K562 (cell line): ENCODE results near the gene CRB2. TPM values are rescaled to one million over a fixed set of nuclear protein-coding genes. Genes with fewer than 3 reads are reported as not detected.

Experiments
- DLX4 ChIP-seq: fragments of 250-450 bp; sonication (Bioruptor Pico); IDR thresholded peaks from 2 replicates; pipeline ENCODE4 v1.6.1; 2021; ENCODE audit warnings: mild to moderate bottlenecking
- GABPA ChIP-seq: fragments of 200-800 bp; sonication (Bioruptor generic); conservative IDR thresholded peaks from 2 replicates; pipeline ENCODE4 v1.6.1; 2016; ENCODE audit warnings: low read depth, missing genetic modification characterization, missing compliant biosample characterization
- HCFC1 ChIP-seq: IDR thresholded peaks from 2 replicates; pipeline ENCODE4 v1.6.1; 2012; ENCODE audit warnings: low read depth, low read length, improper control_type of control experiment
- HDAC1 ChIP-seq, 2 experiments: fragments of 450-650 bp; IDR thresholded peaks; 2 replicates each; pipeline ENCODE4 v1.6.1; 2016 to 2017; ENCODE audit warnings: inconsistent platforms in 1 of 2, mild to moderate bottlenecking in 1 of 2, moderate library complexity in 1 of 2
- HNRNPUL1 ChIP-seq: fragments of 200-400 bp; formaldehyde crosslinking; IDR thresholded peaks from 2 replicates; pipeline ENCODE4 v1.6.1; 2017; ENCODE audit warnings: low read length
- PTRF ChIP-seq: fragments of 450-650 bp; IDR thresholded peaks from 2 replicates; pipeline ENCODE4 v1.6.1; 2016; ENCODE audit warnings: mild to moderate bottlenecking, missing genetic modification characterization, missing compliant biosample characterization
- SIN3A ChIP-seq, 2 experiments: fragments of 150-350 bp in 1 of 2; IDR thresholded peaks; 2 replicates each; pipeline ENCODE4 v1.6.1; 2011 to 2016; ENCODE audit warnings: borderline replicate concordance in 2 of 2, low read depth in 2 of 2, low read length in 2 of 2, mild to moderate bottlenecking in 2 of 2, moderate library complexity in 2 of 2; ENCODE audit not compliant: control insufficient read depth in 1 of 2
- SUPT5H ChIP-seq: fragments of 450-650 bp; IDR thresholded peaks from 2 replicates; pipeline ENCODE4 v1.6.1; 2016
- TAF7 ChIP-seq: fragments of 450-650 bp; IDR thresholded peaks from 2 replicates; pipeline ENCODE4 v1.6.1; 2016; ENCODE audit warnings: missing genetic modification characterization, missing compliant biosample characterization
- ZNF12 ChIP-seq: sonication (generic); formaldehyde crosslinking; IDR thresholded peaks from 2 replicates; pipeline ENCODE4 v1.4.0; 2020; ENCODE audit warnings: mild to moderate bottlenecking, missing genetic modification reagents
- ZNF124 ChIP-seq: sonication (generic); formaldehyde crosslinking; IDR thresholded peaks from 2 replicates; pipeline ENCODE4 v1.8.1; 2022; ENCODE audit warnings: missing genetic modification reagents
- ZNF407 ChIP-seq: fragments of 450-650 bp; IDR thresholded peaks from 2 replicates; pipeline ENCODE4 v1.6.1; 2016; ENCODE audit warnings: low read depth
- ZNF780A ChIP-seq: fragments of 250-450 bp; sonication (Bioruptor Pico); IDR thresholded peaks from 2 replicates; pipeline ENCODE4 v1.5.0; 2021; ENCODE audit warnings: mild to moderate bottlenecking
- ZNF79 ChIP-seq: fragments of 250-450 bp; sonication (Bioruptor Pico); IDR thresholded peaks from 2 replicates; pipeline ENCODE4 v1.4.0; 2020; ENCODE audit warnings: low read depth, mild to moderate bottlenecking, moderate library complexity
- polyA plus RNA-seq, 8 experiments: library from polyadenylated mRNA; depleted of rRNA in 4 of 8; stranded (reverse) in 5 of 8; unstranded in 3 of 8; fragments of >200 nt; fragmentation: Nextera tagmentation in 2 of 8; fragmentation: Illumina TruSeq in 1 of 8; extraction: Ambion mirVana in 2 of 8; extraction: Trizol in 1 of 8; gene quantifications; 2 replicates each; pipeline versions ENCODE4 v1.2.1 to v1.2.3, GENCODE V29; 2011 to 2014; ENCODE audit warnings: inconsistent platforms in 1 of 8, missing spikeins in 1 of 8
- total RNA-seq, 7 experiments: library from RNA; depleted of rRNA in 6 of 7; stranded (reverse); fragments of >200 nt in 6 of 7; fragmentation: Illumina TruSeq in 2 of 7; extraction: Trizol in 2 of 7; gene quantifications; 2 replicates each; pipeline versions ENCODE4 v1.2.1 to v1.2.3, GENCODE V29; 2011 to 2021; ENCODE audit warnings: low replicate concordance in 1 of 7
- TF ChIP-seq, protein P1 (sequence below): sonication (generic); formaldehyde crosslinking; IDR thresholded peaks from 2 replicates; pipeline ENCODE4 v1.8.0; 2022; ENCODE audit warnings: mild to moderate bottlenecking, low read depth, missing genetic modification reagents

CRB2 gene
- total and polyA plus RNA-seq, 9 of the 15 experiments (the other 6 are each of a cell fraction or from before 2014, with no cell fraction given): 0.13 to 1.2 (median 0.25) TPM; not detected in 2

DNA sequence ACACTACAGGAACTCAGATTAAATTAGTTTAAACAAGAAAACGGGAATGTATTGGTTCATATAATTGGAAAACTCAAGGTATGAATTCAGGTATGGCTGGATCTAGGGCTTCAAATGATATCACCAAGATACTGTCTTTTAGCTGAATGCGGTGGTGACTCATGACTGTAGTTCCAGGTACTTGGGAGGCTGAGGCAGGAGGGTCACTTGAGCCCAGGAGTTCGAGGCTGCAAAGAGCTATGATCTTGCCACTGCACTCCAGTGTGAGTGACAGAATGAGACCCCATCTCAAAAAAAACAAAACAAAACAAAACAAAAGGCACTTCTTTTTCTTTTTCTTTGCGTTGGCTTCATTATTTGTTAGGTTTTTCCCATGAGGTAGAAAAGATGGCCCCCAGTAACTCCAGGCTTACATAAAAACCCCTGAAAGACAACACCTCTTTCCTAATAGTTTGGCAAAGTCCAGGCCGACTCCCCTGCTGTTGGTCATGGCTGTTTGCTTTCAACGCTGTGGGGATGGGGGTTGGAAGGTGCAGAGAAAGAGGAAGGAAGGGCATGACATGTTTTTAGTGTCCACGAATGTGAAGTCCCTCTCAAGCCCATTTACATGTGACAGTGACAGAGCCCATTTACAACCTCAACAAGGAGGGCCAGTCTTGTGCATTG, 39.8 kb upstream of the CRB2 start (continued):
- TF ChIP-seq ZNF407 (no peak), HNRNPUL1 (no peak), ZNF780A (CRISPR knock-in tag) (no peak), SIN3A (IDR thresholded peaks at IDR 0.05; ENCODE audit: borderline replicate concordance in 2 of 2, control insufficient read depth in 1 of 2, low read depth in 2 of 2, low read length in 2 of 2) (no peak), DLX4 (no peak), SUPT5H (no peak), HCFC1 (no peak), GABPA (tag) (no peak), TAF7 (tag) (no peak), ZNF12 (CRISPR knock-in tag) (no peak), ZNF124 (CRISPR knock-in tag) (no peak), PTRF (tag) (no peak), ZNF79 (CRISPR knock-in tag) (no peak), HDAC1 (IDR thresholded peaks at IDR 0.05) (no peak)
- TF ChIP-seq, protein P1, sequence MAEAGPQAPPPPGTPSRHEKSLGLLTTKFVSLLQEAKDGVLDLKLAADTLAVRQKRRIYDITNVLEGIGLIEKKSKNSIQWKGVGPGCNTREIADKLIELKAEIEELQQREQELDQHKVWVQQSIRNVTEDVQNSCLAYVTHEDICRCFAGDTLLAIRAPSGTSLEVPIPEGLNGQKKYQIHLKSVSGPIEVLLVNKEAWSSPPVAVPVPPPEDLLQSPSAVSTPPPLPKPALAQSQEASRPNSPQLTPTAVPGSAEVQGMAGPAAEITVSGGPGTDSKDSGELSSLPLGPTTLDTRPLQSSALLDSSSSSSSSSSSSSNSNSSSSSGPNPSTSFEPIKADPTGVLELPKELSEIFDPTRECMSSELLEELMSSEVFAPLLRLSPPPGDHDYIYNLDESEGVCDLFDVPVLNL (CRISPR knock-in tag): no peak
